Cardiac fibroblast (primary cell): ENCODE measurements around the gene REPS1.
A peak's percentile ranks its signal among the peaks of the same experiment; 100 is the strongest.

Source experiments
- DNase-seq, 2 donors: peaks; one replicate each; pipeline versions ENCODE4 v3.0.0 to v3.0.0-alpha.2; 2010; ENCODE audit warnings: low read depth in 2 of 2
- H3K4me3 ChIP-seq, 2 donors: replicated peaks in 1 of 2; 1 replicate in 1 of 2; 2 replicates in 1 of 2; pipeline ENCODE4 v1.5.1; 2011; ENCODE audit warnings: low read depth in 2 of 2, low read length in 2 of 2, mild to moderate bottlenecking in 2 of 2, moderate library complexity in 1 of 2
- TF ChIP-seq, protein P1 (sequence below): IDR thresholded peaks from one replicate; pipeline ENCODE4 v1.5.1; 2011; ENCODE audit warnings: low read depth, mild to moderate bottlenecking, low read length, inconsistent platforms

The REPS1 gene

GRCh38 chr6:138979365-138979764, 8.7 kb downstream of the REPS1 start:
- peak; percentile 28 to 34 for DNase-seq
- TF ChIP-seq, protein P1, sequence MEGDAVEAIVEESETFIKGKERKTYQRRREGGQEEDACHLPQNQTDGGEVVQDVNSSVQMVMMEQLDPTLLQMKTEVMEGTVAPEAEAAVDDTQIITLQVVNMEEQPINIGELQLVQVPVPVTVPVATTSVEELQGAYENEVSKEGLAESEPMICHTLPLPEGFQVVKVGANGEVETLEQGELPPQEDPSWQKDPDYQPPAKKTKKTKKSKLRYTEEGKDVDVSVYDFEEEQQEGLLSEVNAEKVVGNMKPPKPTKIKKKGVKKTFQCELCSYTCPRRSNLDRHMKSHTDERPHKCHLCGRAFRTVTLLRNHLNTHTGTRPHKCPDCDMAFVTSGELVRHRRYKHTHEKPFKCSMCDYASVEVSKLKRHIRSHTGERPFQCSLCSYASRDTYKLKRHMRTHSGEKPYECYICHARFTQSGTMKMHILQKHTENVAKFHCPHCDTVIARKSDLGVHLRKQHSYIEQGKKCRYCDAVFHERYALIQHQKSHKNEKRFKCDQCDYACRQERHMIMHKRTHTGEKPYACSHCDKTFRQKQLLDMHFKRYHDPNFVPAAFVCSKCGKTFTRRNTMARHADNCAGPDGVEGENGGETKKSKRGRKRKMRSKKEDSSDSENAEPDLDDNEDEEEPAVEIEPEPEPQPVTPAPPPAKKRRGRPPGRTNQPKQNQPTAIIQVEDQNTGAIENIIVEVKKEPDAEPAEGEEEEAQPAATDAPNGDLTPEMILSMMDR, result no peak
- H3K4me3 ChIP-seq, result no peak overlapping the region

DNA sequence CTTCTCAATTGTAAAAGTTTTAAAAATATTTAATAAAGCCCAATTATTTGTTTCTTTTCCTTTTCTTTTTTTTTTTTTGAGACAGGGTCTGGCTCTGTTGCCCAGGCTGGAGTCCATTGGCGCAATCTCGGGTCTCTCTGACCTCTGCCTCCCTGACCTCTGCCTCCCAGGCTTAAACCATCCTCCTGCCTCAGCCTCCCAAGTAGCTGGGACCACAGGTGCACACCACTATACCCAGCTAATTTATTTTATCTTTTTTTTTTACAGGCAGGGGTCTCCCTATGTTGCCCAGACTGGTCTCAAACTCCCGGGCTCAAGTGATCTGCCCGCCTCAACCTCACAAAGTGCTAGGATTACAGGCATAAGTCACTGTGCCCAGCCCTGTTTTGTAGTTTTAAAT, 9.8 kb downstream of the REPS1 start:
- DNase-seq, result no peak
- TF ChIP-seq, protein P1, result no peak
- H3K4me3 ChIP-seq, result no peak overlapping the region

DNA sequence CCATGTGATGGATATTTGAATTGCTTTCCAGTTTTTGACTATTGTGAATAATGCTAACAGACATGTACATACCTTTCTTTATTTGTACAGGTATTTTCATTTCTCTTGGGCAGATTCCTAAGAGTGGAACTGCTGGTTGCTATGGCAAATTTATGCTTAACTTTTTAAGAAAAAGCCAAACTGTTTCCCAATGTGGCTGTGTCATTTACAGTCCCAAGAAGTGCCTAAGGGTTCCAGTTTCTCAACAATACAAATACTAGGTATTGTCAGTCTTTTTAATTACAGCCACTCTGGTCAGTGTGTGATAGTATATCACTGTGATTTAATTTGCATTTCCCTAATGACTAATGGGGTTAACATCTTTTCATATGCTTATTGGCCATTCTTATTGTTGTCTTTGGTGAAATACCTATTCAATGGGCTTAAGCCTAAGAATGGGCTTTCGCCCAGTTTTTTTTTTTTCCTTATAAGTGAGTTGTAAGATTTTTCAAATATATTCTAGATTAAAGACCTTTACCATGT, 10.3 kb downstream of the REPS1 start:
- DNase-seq, result no peak
- TF ChIP-seq, protein P1, result no peak
- no peak overlapping the region for H3K4me3 ChIP-seq

DNA sequence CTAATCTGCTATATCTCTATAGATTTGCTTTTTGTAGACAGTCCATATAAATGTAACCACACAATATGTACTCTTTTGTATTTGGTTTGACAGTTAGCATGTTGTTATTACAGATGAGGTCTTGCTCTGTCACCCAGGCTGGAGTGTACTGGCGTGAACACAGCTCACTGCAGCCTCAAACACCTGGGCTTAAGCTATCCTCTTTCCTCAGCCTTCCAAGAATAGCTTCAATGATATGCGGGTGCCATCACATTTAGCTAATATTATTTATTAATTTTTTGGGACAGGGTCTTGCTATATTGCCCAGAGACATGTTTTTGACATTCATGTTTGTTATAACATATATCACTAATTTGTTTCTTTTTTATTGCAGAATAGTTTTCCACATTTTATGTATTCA, 10.8 kb downstream of the REPS1 start:
- DNase-seq, result no peak
- TF ChIP-seq, protein P1, result no peak
- H3K4me3 ChIP-seq, result no peak overlapping the region

DNA sequence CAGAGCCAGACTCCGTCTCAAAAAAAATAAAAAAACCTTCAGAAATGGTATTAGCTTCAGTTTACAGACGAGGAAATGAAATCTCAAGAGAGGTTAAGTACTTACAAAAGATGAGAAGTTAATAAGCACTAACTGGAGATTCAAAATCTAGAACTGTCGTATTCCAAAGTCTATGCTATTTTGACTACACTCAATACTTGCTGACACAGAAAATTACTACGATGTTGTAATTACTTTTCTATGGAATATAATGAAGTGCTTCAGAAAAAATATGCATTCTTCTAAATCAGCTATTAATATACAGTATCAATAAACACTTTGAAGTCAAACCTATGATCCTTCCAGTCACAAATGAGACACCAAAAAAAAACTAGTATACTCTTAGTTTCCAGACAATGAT, 12.2 kb downstream of the REPS1 start:
- TF ChIP-seq, protein P1, result no peak
- no peak for DNase-seq
- no peak overlapping the region for H3K4me3 ChIP-seq

GRCh38 chr6:138973466-138974153, 14.4 kb downstream of the REPS1 start:
- DNase-seq, result peak; percentile 50 to 67

More at GRCh38 chr6:138973466-138974153, 14.4 kb downstream of the REPS1 start:
- TF ChIP-seq, protein P1, result no peak
- no peak overlapping the region for H3K4me3 ChIP-seq
